Activated CD8-positive, alpha-beta T cell treated with anti-CD3 and anti-CD28 coated beads for 36 hours (primary cell): ENCODE data around the gene NUP93. TPM values are rescaled to one million over a fixed set of nuclear protein-coding genes. Genes with fewer than 3 reads are reported as not detected.

Experiments used
- ATAC-seq: fragments of 200-7000 bp; cut with Tn5 transposase; one replicate; pipeline ENCODE4 v1.10.0; 2021; ENCODE audit warnings: mild to moderate bottlenecking, moderate library complexity
- CTCF ChIA-PET: fragments of 350-600 bp; sonication (Branson Sonifier 250); formaldehyde crosslinking; loops from one replicate; lab custom pipeline; 2021; ENCODE audit warnings: antibody characterized with exemption; lab: Charles Lee
- POLR2A ChIA-PET: fragments of 350-600 bp; sonication (Branson Sonifier 250); formaldehyde crosslinking; loops from one replicate; lab custom pipeline; 2021; ENCODE audit warnings: antibody characterized with exemption; lab: Charles Lee
- DNase-seq: peaks from one replicate; pipeline ENCODE4 v3.0.0-alpha.2; 2020
- H3K27ac Mint-ChIP-seq: one replicate; pipeline ENCODE4 v1.8.0; 2021; ENCODE audit warnings: mild to moderate bottlenecking, mixed read lengths
- H3K27me3 Mint-ChIP-seq: one replicate; pipeline ENCODE4 v1.8.0; 2021; ENCODE audit warnings: mixed read lengths
- H3K36me3 Mint-ChIP-seq: one replicate; pipeline ENCODE4 v1.8.0; 2021; ENCODE audit warnings: low read depth, mixed read lengths
- H3K4me1 Mint-ChIP-seq: one replicate; pipeline ENCODE4 v1.8.0; 2021; ENCODE audit warnings: low read depth, mixed read lengths
- H3K4me3 Mint-ChIP-seq: one replicate; pipeline ENCODE4 v1.8.0; 2021; ENCODE audit warnings: mild to moderate bottlenecking, moderate library complexity, mixed read lengths
- H3K9me3 Mint-ChIP-seq: one replicate; pipeline ENCODE4 v1.8.0; 2021; ENCODE audit warnings: mixed read lengths
- intact Hi-C: fragments of 100-400 bp; cut with micrococcal nuclease; formaldehyde crosslinking; loops from one replicate; pipeline ENCODE4 v1.10.0; 2022
- total RNA-seq, 2 experiments: library from RNA; stranded (reverse); gene quantifications; one replicate each; pipeline ENCODE4 v1.2.3, GENCODE V29; 2021
- TF ChIP-seq, protein P1 (sequence below): fragments of 200-600 bp; IDR thresholded peaks from one replicate; pipeline ENCODE4 v1.8.0; 2022; ENCODE audit warnings: antibody characterized with exemption, mild to moderate bottlenecking

The NUP93 gene
- total RNA-seq, 2 experiments from 2014 or later, result 171 to 191 TPM

DNA sequence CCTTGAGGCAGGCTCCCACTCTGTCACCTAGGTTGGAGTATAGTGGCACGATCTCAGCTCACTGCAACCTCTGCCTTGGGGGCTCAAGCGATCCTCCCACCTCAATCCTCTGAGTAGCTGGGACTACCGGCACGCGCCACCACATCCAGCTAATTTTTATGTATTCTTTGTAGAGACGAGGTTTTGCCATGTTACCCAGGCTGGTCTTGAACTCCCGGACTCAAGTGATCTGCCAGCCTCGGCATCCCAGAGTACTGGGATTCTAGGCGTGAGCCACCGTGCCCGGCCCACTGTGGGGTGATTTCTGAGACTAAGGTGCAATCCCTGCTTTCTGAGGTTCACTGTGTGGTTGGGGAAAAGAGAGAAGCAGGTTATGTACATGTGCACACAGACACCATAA is 123.0 kb downstream of the NUP93 start:
- intact Hi-C loops, result no loop called here
- DNase-seq (no peak), ATAC-seq (no peak)
- H3K27me3 Mint-ChIP-seq, result no peaks in the 10 kb centered on the region
- POLR2A ChIA-PET, result interaction anchor here (1.3 kb wide), 1 partner anchor 89 kb away, joined by 3 read pairs; no protein-coding TSS in a partner anchor
- peaks cover 2% of the 10 kb centered on the region for H3K36me3 Mint-ChIP-seq
- no peak overlapping the region for H3K27ac Mint-ChIP-seq
- H3K9me3 Mint-ChIP-seq, result no peaks in the 10 kb centered on the region
- H3K4me3 Mint-ChIP-seq, result no peak overlapping the region
- H3K4me1 Mint-ChIP-seq, result peaks cover 12% of the 10 kb centered on the region
- TF ChIP-seq, protein P1, sequence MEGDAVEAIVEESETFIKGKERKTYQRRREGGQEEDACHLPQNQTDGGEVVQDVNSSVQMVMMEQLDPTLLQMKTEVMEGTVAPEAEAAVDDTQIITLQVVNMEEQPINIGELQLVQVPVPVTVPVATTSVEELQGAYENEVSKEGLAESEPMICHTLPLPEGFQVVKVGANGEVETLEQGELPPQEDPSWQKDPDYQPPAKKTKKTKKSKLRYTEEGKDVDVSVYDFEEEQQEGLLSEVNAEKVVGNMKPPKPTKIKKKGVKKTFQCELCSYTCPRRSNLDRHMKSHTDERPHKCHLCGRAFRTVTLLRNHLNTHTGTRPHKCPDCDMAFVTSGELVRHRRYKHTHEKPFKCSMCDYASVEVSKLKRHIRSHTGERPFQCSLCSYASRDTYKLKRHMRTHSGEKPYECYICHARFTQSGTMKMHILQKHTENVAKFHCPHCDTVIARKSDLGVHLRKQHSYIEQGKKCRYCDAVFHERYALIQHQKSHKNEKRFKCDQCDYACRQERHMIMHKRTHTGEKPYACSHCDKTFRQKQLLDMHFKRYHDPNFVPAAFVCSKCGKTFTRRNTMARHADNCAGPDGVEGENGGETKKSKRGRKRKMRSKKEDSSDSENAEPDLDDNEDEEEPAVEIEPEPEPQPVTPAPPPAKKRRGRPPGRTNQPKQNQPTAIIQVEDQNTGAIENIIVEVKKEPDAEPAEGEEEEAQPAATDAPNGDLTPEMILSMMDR, result no peak
- CTCF ChIA-PET, result interaction anchor here (1.2 to 10.8 kb wide), 3 partner anchors 14 to 20 kb away, joined by 3 to 77 read pairs (median 9); partner anchors contain the start of gene SLC12A3

DNA sequence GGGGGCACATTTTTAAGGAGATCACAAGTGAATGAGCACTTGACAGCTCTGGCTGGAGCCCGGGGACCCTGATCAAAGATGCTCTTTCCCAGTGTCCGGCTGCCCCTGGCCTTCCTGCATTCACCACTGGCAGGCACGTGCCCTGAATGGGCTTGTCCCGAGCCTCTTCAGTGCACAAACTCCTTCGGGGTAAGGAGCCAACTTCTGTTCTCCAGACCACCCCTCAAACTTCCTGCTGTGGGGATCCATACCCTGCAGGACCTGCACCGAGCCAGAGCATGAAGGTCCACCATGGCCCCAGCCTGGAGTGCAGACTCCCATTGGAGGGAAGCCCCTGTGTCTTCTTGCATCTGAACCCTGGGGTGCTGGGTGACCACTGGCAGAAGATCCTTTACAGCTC is 125.3 kb downstream of the NUP93 start:
- ATAC-seq, result no peak
- TF ChIP-seq, protein P1, result no peak
- no peaks in the 10 kb centered on the region for H3K9me3 Mint-ChIP-seq
- ChIA-PET CTCF (interaction anchor here (0.9 to 10.8 kb wide), 4 partner anchors 8 to 109 kb away, joined by 3 to 77 read pairs (median 5); partner anchors contain the start of gene SLC12A3), POLR2A (interaction anchor here (0.5 kb wide), 1 partner anchor 109 kb away, joined by 3 read pairs; no protein-coding TSS in a partner anchor)
- H3K27ac Mint-ChIP-seq, result no peak overlapping the region
- H3K36me3 Mint-ChIP-seq, result no peaks in the 10 kb centered on the region
- H3K4me3 Mint-ChIP-seq, result no peak overlapping the region
- peaks cover 15% of the 10 kb centered on the region for H3K4me1 Mint-ChIP-seq
- DNase-seq, result no peak
- intact Hi-C loops, result no loop called here
- no peaks in the 10 kb centered on the region for H3K27me3 Mint-ChIP-seq

DNA sequence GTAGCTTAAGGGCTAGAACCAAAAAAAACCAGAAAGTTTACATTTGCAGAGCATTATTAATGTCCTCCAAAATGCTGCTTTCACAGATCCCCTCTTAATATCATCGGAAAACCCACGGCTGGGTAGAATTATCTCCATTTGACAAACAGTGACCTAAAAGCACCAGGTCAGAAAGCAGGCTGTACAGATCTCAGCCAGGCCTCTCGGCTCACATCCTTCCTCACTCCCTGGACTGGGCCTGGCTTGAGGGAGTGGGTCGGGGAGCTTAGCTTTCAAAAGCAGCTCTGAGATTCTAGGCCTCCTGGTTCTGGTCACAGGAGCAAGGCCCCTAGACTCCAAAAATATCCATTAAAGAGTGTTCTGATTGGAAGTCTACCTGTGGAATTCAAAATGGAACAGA is 126.0 kb downstream of the NUP93 start:
- Mint-ChIP-seq H3K4me1 (peaks cover 22% of the 10 kb centered on the region), H3K36me3 (no peaks in the 10 kb centered on the region), H3K27me3 (no peaks in the 10 kb centered on the region), H3K27ac (no peak overlapping the region), H3K9me3 (no peaks in the 10 kb centered on the region), H3K4me3 (no peak overlapping the region)
- ChIA-PET POLR2A (interaction anchor here (0.5 to 0.6 kb wide), 2 partner anchors 109 to 119 kb away, joined by 3 to 4 read pairs; no protein-coding TSS in a partner anchor), CTCF (interaction anchor here (0.9 to 10.8 kb wide), 5 partner anchors 8 to 96 kb away, joined by 3 to 77 read pairs (median 4); partner anchors contain the start of gene SLC12A3)
- ATAC-seq (no peak), DNase-seq (no peak)
- TF ChIP-seq, protein P1, result no peak
- intact Hi-C loops, result no loop called here

DNA sequence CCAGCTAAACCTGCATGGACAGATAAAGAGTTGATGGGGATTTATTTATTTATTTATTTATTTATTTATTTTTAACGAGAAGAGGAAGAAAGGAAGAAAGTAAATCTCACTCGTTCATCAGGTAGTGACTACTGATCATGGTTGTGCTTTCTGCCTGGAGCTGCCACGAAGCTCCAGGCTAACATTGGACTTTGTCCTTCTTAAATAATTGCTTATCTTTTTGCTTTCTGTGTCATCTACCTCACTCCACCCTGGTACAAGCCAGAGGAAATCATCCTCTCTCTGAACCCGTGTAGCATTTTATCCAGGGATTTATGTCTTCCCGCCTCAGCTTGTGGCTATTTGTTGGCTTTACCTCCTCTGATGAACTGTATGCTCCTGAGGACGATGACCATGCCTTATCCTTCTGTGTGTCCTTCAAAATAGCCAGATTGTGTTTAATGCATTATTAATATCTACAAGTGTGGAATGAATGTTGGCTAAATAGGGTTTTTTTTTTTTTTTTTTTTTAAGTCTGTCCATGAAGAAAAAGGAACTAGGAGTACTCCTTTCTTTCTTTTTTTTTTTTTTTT is 127.0 kb downstream of the NUP93 start:
- ATAC-seq (no peak), DNase-seq (no peak)
- POLR2A ChIA-PET, result interaction anchor here (1.0 kb wide), 1 partner anchor 81 kb away, joined by 3 read pairs; no protein-coding TSS in a partner anchor
- Mint-ChIP-seq H3K4me3 (no peak overlapping the region), H3K9me3 (no peaks in the 10 kb centered on the region), H3K36me3 (no peaks in the 10 kb centered on the region), H3K27ac (no peak overlapping the region), H3K4me1 (peaks cover 33% of the 10 kb centered on the region), H3K27me3 (no peaks in the 10 kb centered on the region)
- intact Hi-C loops, result no loop called here
- TF ChIP-seq, protein P1, result no peak
- CTCF ChIA-PET, result interaction anchor here (1.1 to 10.8 kb wide), 3 partner anchors 10 to 95 kb away, joined by 3 to 77 read pairs (median 5); partner anchors contain the start of gene SLC12A3

DNA sequence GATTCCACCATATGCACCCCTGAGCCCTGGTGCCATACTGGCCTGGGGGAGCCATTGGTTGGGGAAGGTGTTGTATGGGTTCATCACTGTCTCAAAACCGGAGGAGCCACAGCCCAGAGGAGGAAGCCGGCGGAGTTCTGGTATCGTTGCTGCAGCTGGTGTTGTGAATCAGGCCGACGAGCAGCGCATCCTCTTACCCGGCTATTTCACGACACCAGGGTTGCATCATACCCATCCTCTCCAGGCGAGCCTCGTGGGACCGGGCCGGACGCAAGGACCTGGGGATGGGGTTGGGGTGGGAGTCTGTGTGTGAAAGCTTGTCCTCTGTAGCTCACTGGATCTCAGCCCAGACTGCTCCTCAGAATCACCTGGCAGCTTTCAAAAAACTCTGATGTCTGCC is 128.4 kb downstream of the NUP93 start:
- ChIA-PET CTCF (interaction anchor here (1.0 to 10.8 kb wide), 2 partner anchors 9 to 107 kb away, joined by 3 to 77 read pairs; partner anchors contain the start of gene SLC12A3), POLR2A (interaction anchor here (0.9 to 2.2 kb wide), 4 partner anchors 9 to 87 kb away, joined by 5 to 9 read pairs (median 6); partner anchors contain the start of gene HERPUD1)
- DNase-seq (no peak), ATAC-seq (no peak)
- TF ChIP-seq, protein P1, result no peak
- peaks cover 44% of the 10 kb centered on the region for H3K4me1 Mint-ChIP-seq
- intact Hi-C loops, result no loop called here
- no peak overlapping the region for H3K27ac Mint-ChIP-seq
- no peaks in the 10 kb centered on the region for H3K27me3 Mint-ChIP-seq
- H3K4me3 Mint-ChIP-seq, result no peak overlapping the region
- H3K9me3 Mint-ChIP-seq, result no peaks in the 10 kb centered on the region
- H3K36me3 Mint-ChIP-seq, result no peaks in the 10 kb centered on the region
